ENCODE measurements around the gene TGFBR3. TPM values are rescaled to one million over a fixed set of nuclear protein-coding genes. Genes with fewer than 3 reads are reported as not detected.
"Not testable (repeated sequence)": the region's sequence is repeated elsewhere in the genome, so short reads cannot be mapped to it uniquely, and the experiment has no call there.

TGFBR3 gene
- total and polyA plus RNA-seq, 4 donors, result 3.6 to 81.5 (median 33.4) TPM

GRCh38 chr1:91857557-91858239 lies 28.3 kb downstream of the TGFBR3 start:
- no peaks in the 10 kb centered on the region for H3K36me3 ChIP-seq (ENCODE audit: control insufficient read depth in 1 of 2, insufficient read depth in 2 of 2, low read length in 1 of 2)
- WGBS, 2 donors, result 94 to 95% methylated on average over 2 of the region's 2 CpGs
- no peak for ATAC-seq (ENCODE audit: low FRiP score)
- DNase-seq, result no peak
- H3K4me1 ChIP-seq (ENCODE audit: control insufficient read depth in 1 of 2, insufficient read depth in 2 of 2, low read length in 2 of 2), result no peaks in the 10 kb centered on the region
- H3K4me3 ChIP-seq (ENCODE audit: low read length in 2 of 2), result no peak overlapping the region
- intact Hi-C loops (cut with DNase I), result no loop called here
- no peaks in the 10 kb centered on the region for H3K9me3 ChIP-seq (ENCODE audit: control insufficient read depth, low read length)
- H3K27ac ChIP-seq (ENCODE audit: low read depth in 1 of 2, low read length in 2 of 2), result no peak overlapping the region
- H3K27me3 ChIP-seq (ENCODE audit: control insufficient read depth in 1 of 2, insufficient read depth in 2 of 2, low read length in 1 of 2), result no peaks in the 10 kb centered on the region

GRCh38 chr1:91856996-91857395 lies 29.0 kb downstream of the TGFBR3 start:
- Histone ChIP-seq H3K27ac (ENCODE audit: low read depth in 1 of 2, low read length in 2 of 2) (no peak overlapping the region), H3K9me3 (ENCODE audit: control insufficient read depth, low read length) (no peaks in the 10 kb centered on the region), H3K27me3 (ENCODE audit: control insufficient read depth in 1 of 2, insufficient read depth in 2 of 2, low read length in 1 of 2) (no peaks in the 10 kb centered on the region), H3K36me3 (ENCODE audit: control insufficient read depth in 1 of 2, insufficient read depth in 2 of 2, low read length in 1 of 2) (no peaks in the 10 kb centered on the region), H3K4me1 (ENCODE audit: control insufficient read depth in 1 of 2, insufficient read depth in 2 of 2, low read length in 2 of 2) (no peaks in the 10 kb centered on the region), H3K4me3 (ENCODE audit: low read length in 2 of 2) (no peak overlapping the region)
- WGBS, 2 donors, result 37 to 41% methylated on average over 1 of the region's 1 CpG
- intact Hi-C loops (cut with DNase I), result no loop called here
- DNase-seq, result no peak
- no peak for ATAC-seq (ENCODE audit: low FRiP score)

GRCh38 chr1:91854852-91855534 lies 31.0 kb downstream of the TGFBR3 start:
- intact Hi-C loops (cut with DNase I), result no loop called here
- WGBS, 2 donors, result 79 to 91% methylated on average over 3 of the region's 3 CpGs
- DNase-seq (no peak), ATAC-seq (ENCODE audit: low FRiP score) (no peak)
- Histone ChIP-seq H3K9me3 (ENCODE audit: control insufficient read depth, low read length) (no peaks in the 10 kb centered on the region), H3K4me1 (ENCODE audit: control insufficient read depth in 1 of 2, insufficient read depth in 2 of 2, low read length in 2 of 2) (no peaks in the 10 kb centered on the region), H3K36me3 (ENCODE audit: control insufficient read depth in 1 of 2, insufficient read depth in 2 of 2, low read length in 1 of 2) (no peaks in the 10 kb centered on the region), H3K27me3 (ENCODE audit: control insufficient read depth in 1 of 2, insufficient read depth in 2 of 2, low read length in 1 of 2) (no peaks in the 10 kb centered on the region), H3K4me3 (ENCODE audit: low read length in 2 of 2) (no peak overlapping the region), H3K27ac (ENCODE audit: low read depth in 1 of 2, low read length in 2 of 2) (no peak overlapping the region)

GRCh38 chr1:91853397-91853796 lies 32.6 kb downstream of the TGFBR3 start:
- no peak for ATAC-seq (ENCODE audit: low FRiP score)
- Histone ChIP-seq H3K36me3 (ENCODE audit: control insufficient read depth in 1 of 2, insufficient read depth in 2 of 2, low read length in 1 of 2) (no peaks in the 10 kb centered on the region), H3K4me1 (ENCODE audit: control insufficient read depth in 1 of 2, insufficient read depth in 2 of 2, low read length in 2 of 2) (no peaks in the 10 kb centered on the region), H3K9me3 (ENCODE audit: control insufficient read depth, low read length) (no peaks in the 10 kb centered on the region), H3K27ac (ENCODE audit: low read depth in 1 of 2, low read length in 2 of 2) (no peak overlapping the region), H3K4me3 (ENCODE audit: low read length in 2 of 2) (no peak overlapping the region), H3K27me3 (ENCODE audit: control insufficient read depth in 1 of 2, insufficient read depth in 2 of 2, low read length in 1 of 2) (no peaks in the 10 kb centered on the region)
- 97 to 98% methylated on average over 7 of the region's 7 CpGs for WGBS, 2 donors
- intact Hi-C loops (cut with DNase I), result no loop called here
- DNase-seq, result no peak

GRCh38 chr1:91852011-91852410 lies 33.9 kb downstream of the TGFBR3 start:
- peak overlapping the region in 1 of 2 donors; percentile 96 for H3K27ac ChIP-seq (ENCODE audit: low read depth in 1 of 2, low read length in 2 of 2)
- intact Hi-C loops (cut with DNase I), result not testable (repeated sequence)
- WGBS, 2 donors, result 98% methylated on average over 5 of the region's 5 CpGs

GRCh38 chr1:91851130-91852010 lies 34.6 kb downstream of the TGFBR3 start:
- H3K4me1 ChIP-seq (ENCODE audit: control insufficient read depth in 1 of 2, insufficient read depth in 2 of 2, low read length in 2 of 2), result peaks cover 3 to 4% of the 10 kb centered on the region in 2 donors
- intact Hi-C loops (cut with DNase I), result no loop called here
- peak; percentile 90 for ATAC-seq (ENCODE audit: low FRiP score)
- H3K27me3 ChIP-seq (ENCODE audit: control insufficient read depth in 1 of 2, insufficient read depth in 2 of 2, low read length in 1 of 2), result no peaks in the 10 kb centered on the region
- peak overlapping the region; percentile 22 to 96 for H3K27ac ChIP-seq (ENCODE audit: low read depth in 1 of 2, low read length in 2 of 2)
- peak overlapping the region in 1 of 2 donors; percentile 8 for H3K4me3 ChIP-seq (ENCODE audit: low read length in 2 of 2)
- peak; percentile 95 for DNase-seq
- 21 to 23% methylated on average over 13 of the region's 13 CpGs for WGBS, 2 donors
- H3K36me3 ChIP-seq (ENCODE audit: control insufficient read depth in 1 of 2, insufficient read depth in 2 of 2, low read length in 1 of 2), result no peaks in the 10 kb centered on the region
- no peaks in the 10 kb centered on the region for H3K9me3 ChIP-seq (ENCODE audit: control insufficient read depth, low read length)

More at GRCh38 chr1:91852011-91852410, 33.9 kb downstream of the TGFBR3 start:
- H3K4me1 ChIP-seq (ENCODE audit: control insufficient read depth in 1 of 2, insufficient read depth in 2 of 2, low read length in 2 of 2); DNase-seq; H3K9me3 ChIP-seq (ENCODE audit: control insufficient read depth, low read length); ATAC-seq (ENCODE audit: low FRiP score); H3K4me3 ChIP-seq (ENCODE audit: low read length in 2 of 2); H3K36me3 ChIP-seq (ENCODE audit: control insufficient read depth in 1 of 2, insufficient read depth in 2 of 2, low read length in 1 of 2); H3K27me3 ChIP-seq (ENCODE audit: control insufficient read depth in 1 of 2, insufficient read depth in 2 of 2, low read length in 1 of 2): not testable (repeated sequence)

GRCh38 chr1:91850708-91851107 lies 35.2 kb downstream of the TGFBR3 start:
- Histone ChIP-seq H3K4me3 (ENCODE audit: low read length in 2 of 2) (no peak overlapping the region), H3K9me3 (ENCODE audit: control insufficient read depth, low read length) (no peaks in the 10 kb centered on the region), H3K27me3 (ENCODE audit: control insufficient read depth in 1 of 2, insufficient read depth in 2 of 2, low read length in 1 of 2) (no peaks in the 10 kb centered on the region), H3K27ac (ENCODE audit: low read depth in 1 of 2, low read length in 2 of 2) (peak overlapping the region in 1 of 2 donors; percentile 86), H3K36me3 (ENCODE audit: control insufficient read depth in 1 of 2, insufficient read depth in 2 of 2, low read length in 1 of 2) (no peaks in the 10 kb centered on the region), H3K4me1 (ENCODE audit: control insufficient read depth in 1 of 2, insufficient read depth in 2 of 2, low read length in 2 of 2) (peaks cover 3 to 4% of the 10 kb centered on the region in 2 donors)
- WGBS, 2 donors, result 8 to 9% methylated on average over 1 of the region's 1 CpG
- ATAC-seq (ENCODE audit: low FRiP score) (peak; percentile 28), DNase-seq (no peak)
- intact Hi-C loops (cut with DNase I), result no loop called here

GRCh38 chr1:91847851-91848250 lies 38.1 kb downstream of the TGFBR3 start:
- Histone ChIP-seq H3K27ac (ENCODE audit: low read depth in 1 of 2, low read length in 2 of 2) (no peak overlapping the region), H3K27me3 (ENCODE audit: control insufficient read depth in 1 of 2, insufficient read depth in 2 of 2, low read length in 1 of 2) (no peaks in the 10 kb centered on the region), H3K9me3 (ENCODE audit: control insufficient read depth, low read length) (no peaks in the 10 kb centered on the region), H3K36me3 (ENCODE audit: control insufficient read depth in 1 of 2, insufficient read depth in 2 of 2, low read length in 1 of 2) (no peaks in the 10 kb centered on the region), H3K4me3 (ENCODE audit: low read length in 2 of 2) (no peak overlapping the region), H3K4me1 (ENCODE audit: control insufficient read depth in 1 of 2, insufficient read depth in 2 of 2, low read length in 2 of 2) (peaks cover 3 to 4% of the 10 kb centered on the region in 2 donors)
- WGBS, 2 donors, result 79 to 85% methylated on average over 2 of the region's 2 CpGs
- ATAC-seq (ENCODE audit: low FRiP score) (no peak), DNase-seq (no peak)
- intact Hi-C loops (cut with DNase I), result loop anchor here in 1 of 2 donors (5.0 kb wide), 1 partner anchor 66 kb away; no protein-coding TSS in a partner anchor

Data from aorta (tissue), 5 donors.